Skeletal muscle tissue (tissue), 4 donors: ENCODE measurements around the gene THSD4. TPM values are rescaled to one million over a fixed set of nuclear protein-coding genes. Genes with fewer than 3 reads are reported as not detected.
"Not testable (repeated sequence)": the region's sequence is repeated elsewhere in the genome, so short reads cannot be mapped to it uniquely, and the experiment has no call there.

Experiments used
- H3K27ac ChIP-seq: one replicate; pipeline ENCODE4 v1.7.0; 2013; ENCODE audit warnings: mild to moderate bottlenecking, low read depth, low read length, inconsistent platforms
- H3K27me3 ChIP-seq, 3 donors: one replicate each; pipeline ENCODE4 v1.7.0; 2013; ENCODE audit warnings: low read length in 3 of 3; ENCODE audit not compliant: control insufficient read depth in 3 of 3, insufficient read depth in 3 of 3
- H3K36me3 ChIP-seq, 3 donors: one replicate each; pipeline ENCODE4 v1.7.0; 2013; ENCODE audit warnings: low read length in 3 of 3; ENCODE audit not compliant: control insufficient read depth in 3 of 3, insufficient read depth in 3 of 3
- H3K4me1 ChIP-seq, 3 donors: one replicate each; pipeline ENCODE4 v1.7.0; 2013; ENCODE audit warnings: low read length in 3 of 3, mild to moderate bottlenecking in 3 of 3; ENCODE audit not compliant: control insufficient read depth in 3 of 3, insufficient read depth in 3 of 3
- H3K4me3 ChIP-seq, 3 donors: one replicate each; pipeline ENCODE4 v1.7.0; 2013; ENCODE audit warnings: low read length in 3 of 3
- H3K9ac ChIP-seq, 3 donors: one replicate each; pipeline ENCODE4 v1.7.0; 2013; ENCODE audit warnings: low read length in 3 of 3, mild to moderate bottlenecking in 3 of 3, moderate library complexity in 2 of 3, low read depth in 1 of 3
- H3K9me3 ChIP-seq, 3 donors: one replicate each; pipeline ENCODE4 v1.7.0; 2013; ENCODE audit warnings: low read length in 3 of 3; ENCODE audit not compliant: control insufficient read depth in 3 of 3
- total RNA-seq: library from RNA; depleted of rRNA; stranded (reverse); fragments of >200 nt; gene quantifications from one replicate; pipeline ENCODE4 v1.2.3, GENCODE V29; 2014
- donor health status: Osteomylitis.

Gene THSD4
- total RNA-seq, 1 donor from 2014 or later = 15.7 TPM

DNA sequence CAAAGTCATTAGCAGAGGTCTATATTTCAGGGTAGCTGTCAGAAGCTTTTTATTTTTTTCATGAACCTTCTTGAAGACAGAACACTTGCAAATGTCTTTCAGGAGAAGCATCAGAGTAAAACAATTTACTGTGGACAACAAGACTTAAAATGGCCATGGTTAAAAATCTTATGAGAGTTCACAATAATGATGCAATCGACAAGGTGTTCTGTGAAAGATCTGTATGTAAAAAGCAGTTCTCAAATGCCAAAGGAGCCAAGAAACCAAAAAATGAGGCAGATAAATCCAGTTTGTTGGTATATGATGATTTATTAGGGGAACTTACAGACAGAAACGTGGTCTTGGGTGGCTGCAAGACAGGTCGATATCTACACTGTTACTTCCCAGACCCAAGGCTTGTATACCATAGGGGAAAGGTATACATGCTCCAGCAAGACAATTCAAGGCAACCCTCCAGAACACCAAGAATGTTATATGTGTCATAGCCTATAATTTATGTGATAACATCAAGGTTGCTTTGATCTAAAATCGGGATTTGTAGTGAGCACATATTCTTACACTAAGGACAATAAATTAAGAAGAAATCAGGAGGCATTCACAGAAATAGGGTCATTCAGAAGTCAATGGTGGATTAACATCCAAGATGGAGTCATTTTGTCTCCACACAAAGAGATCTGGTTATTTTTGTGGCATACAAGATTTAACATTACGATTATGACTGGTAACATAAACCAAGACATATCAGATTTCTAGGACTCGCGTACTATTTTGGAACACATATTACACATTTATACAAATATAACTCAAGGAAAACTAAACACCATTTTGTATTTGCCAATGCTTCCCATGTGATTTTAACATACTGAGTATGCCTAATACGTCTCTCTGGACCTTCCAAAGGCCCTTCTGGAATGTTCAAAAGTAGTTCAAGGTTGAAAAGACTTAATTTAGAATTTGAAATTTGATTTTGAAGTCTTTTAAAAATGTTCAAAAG lies 316.4 kb downstream of the THSD4 start:
- H3K4me3 ChIP-seq = no peak overlapping the region
- peak overlapping the region; percentile 50 for H3K27ac ChIP-seq

DNA sequence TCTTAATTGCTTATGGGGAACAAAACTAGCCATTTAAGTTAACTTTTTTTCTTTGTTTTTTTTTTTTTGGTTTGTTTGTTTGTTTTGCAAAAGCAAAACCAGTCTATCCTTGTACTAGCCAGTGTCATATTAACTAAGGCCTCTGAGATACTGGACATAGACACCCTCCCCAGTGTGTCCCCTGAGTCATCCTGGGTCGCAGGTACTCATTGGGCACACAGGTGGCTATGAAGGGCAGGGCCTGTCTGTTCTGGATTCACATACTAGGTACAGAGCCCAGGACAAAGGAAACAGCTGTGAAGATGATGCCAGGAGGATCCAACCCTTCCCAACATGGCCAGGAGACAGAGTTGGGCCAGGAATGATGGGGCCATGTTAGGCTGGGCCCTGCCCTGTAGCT lies 318.1 kb downstream of the THSD4 start:
- H3K9ac ChIP-seq = no peak overlapping the region
- no peaks in the 10 kb centered on the region for H3K9me3 ChIP-seq
- no peak overlapping the region for H3K27ac ChIP-seq
- H3K27me3 ChIP-seq = no peaks in the 10 kb centered on the region
- H3K36me3 ChIP-seq = no peaks in the 10 kb centered on the region
- H3K4me3 ChIP-seq = no peak overlapping the region
- peaks cover 0 to 9% (median 3%) of the 10 kb centered on the region in 3 donors for H3K4me1 ChIP-seq

More for the DNA sequence above, 316.4 kb downstream of the THSD4 start:
- no peaks in the 10 kb centered on the region for H3K36me3 ChIP-seq
- H3K9ac ChIP-seq = no peak overlapping the region
- no peaks in the 10 kb centered on the region for H3K27me3 ChIP-seq
- no peaks in the 10 kb centered on the region for H3K9me3 ChIP-seq
- peaks cover 0 to 9% (median 3%) of the 10 kb centered on the region in 3 donors for H3K4me1 ChIP-seq

DNA sequence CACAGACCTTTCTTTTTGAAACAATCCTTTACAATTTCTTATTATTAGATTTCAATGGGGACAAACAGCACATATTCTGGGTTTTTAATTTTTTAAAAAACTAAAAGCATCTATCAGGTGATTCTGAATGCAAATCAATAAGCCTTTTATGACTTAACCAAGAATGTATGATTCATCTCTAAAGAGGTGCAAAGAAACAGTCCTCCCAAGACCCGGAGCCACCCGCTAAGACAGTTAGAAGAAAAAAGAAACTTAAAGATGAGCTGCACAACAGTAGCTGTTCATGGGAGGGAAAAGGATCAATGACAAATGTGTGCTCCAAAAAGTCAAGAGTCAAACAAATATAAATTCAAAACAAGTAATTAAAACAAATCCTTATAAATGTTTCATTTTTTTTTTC lies 319.5 kb downstream of the THSD4 start:
- Histone ChIP-seq H3K4me1 (peaks cover 0 to 9% (median 3%) of the 10 kb centered on the region in 3 donors), H3K9ac (no peak overlapping the region), H3K27me3 (no peaks in the 10 kb centered on the region), H3K9me3 (no peaks in the 10 kb centered on the region), H3K4me3 (no peak overlapping the region), H3K36me3 (no peaks in the 10 kb centered on the region), H3K27ac (no peak overlapping the region)

DNA sequence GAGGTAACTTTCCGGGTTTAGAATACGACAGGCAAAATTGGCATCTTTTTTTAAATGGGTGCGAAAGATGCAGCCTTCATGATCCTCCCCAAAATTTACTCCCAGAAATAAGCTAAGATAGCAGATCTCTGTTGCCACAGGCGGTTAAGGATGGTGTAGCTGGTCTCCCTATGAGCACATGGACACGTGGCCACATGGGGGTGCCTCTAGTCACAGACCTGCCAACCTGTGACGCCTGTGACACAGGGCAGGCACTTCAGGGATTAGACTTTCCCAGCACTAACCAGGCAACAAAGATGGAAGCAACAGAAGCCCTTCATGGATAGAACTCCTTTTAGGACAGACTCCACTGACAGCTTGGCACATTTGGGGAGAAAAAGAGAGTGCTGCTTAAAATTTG lies 320.3 kb downstream of the THSD4 start:
- Histone ChIP-seq H3K9ac (no peak overlapping the region), H3K36me3 (no peaks in the 10 kb centered on the region), H3K9me3 (no peaks in the 10 kb centered on the region), H3K4me3 (no peak overlapping the region), H3K4me1 (peaks cover 0 to 9% (median 3%) of the 10 kb centered on the region in 3 donors), H3K27ac (no peak overlapping the region), H3K27me3 (no peaks in the 10 kb centered on the region)

DNA sequence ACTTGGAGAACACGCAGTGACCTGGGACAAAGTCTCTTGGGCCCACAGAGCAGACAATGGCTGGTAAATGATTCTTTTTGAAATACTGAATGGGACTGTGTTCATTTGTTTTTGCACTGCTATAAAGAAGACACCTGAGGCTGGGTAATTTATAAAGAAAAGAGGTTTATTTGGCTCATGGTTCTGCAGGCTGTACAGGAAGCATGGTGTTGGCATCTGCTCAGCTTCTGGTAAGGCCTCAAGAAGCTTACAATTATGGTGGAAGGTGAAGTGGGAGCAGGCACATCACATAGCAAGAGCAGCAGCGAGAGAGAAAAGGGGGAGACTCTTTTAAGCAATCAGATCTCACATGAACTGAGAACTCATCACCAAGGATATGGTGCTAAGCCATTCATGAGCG lies 321.6 kb downstream of the THSD4 start:
- peaks cover 0 to 6% (median 3%) of the 10 kb centered on the region in 3 donors for H3K4me1 ChIP-seq
- H3K27me3 ChIP-seq = no peaks in the 10 kb centered on the region
- H3K9me3 ChIP-seq = no peaks in the 10 kb centered on the region
- H3K27ac ChIP-seq = no peak overlapping the region
- no peaks in the 10 kb centered on the region for H3K36me3 ChIP-seq
- no peak overlapping the region for H3K4me3 ChIP-seq
- no peak overlapping the region for H3K9ac ChIP-seq

DNA sequence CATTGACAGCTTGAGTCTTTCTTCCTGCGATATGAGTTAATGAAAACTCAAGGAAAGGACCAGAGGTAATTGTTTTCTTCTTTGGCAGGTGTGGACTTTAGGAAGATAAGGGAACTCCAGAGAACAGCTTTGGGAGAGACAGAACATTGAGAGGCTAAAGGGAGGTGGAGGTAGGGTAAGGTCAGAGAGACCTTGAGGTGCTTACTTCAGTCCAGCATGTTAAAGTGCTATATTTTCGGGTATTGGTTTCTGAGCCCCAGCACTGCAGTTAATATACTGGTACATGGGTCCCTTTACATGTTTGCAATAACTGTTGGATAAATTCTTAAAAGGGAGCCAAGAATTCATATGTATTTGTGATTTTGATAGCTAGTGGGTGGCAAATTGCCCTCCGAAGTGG lies 322.1 kb downstream of the THSD4 start:
- H3K36me3 ChIP-seq = no peaks in the 10 kb centered on the region
- no peak overlapping the region for H3K27ac ChIP-seq
- no peaks in the 10 kb centered on the region for H3K27me3 ChIP-seq
- no peak overlapping the region for H3K9ac ChIP-seq
- no peaks in the 10 kb centered on the region for H3K9me3 ChIP-seq
- peaks cover 0 to 4% (median under 1%) of the 10 kb centered on the region in 3 donors for H3K4me1 ChIP-seq
- no peak overlapping the region for H3K4me3 ChIP-seq

DNA sequence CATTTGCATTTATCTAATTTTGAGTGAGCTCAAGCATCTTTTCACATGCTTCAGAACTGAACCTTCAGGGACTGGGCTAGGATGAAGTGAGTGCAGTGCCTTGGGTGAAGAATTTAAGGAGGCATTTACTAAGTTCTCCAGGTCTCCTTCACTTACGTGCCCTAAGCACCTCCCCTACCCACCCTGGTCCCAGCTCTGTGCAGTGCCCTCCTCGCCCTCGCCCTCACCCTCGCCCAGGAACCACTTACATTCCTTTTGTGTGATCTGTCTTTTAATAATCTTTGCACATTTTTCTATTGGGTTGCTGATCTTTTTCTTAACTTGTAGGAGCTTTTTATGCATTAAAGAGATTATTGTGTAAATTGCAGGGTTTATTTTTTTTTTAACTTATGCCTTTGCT lies 322.6 kb downstream of the THSD4 start:
- Histone ChIP-seq H3K9me3 (no peaks in the 10 kb centered on the region), H3K27ac (no peak overlapping the region), H3K36me3 (no peaks in the 10 kb centered on the region), H3K27me3 (no peaks in the 10 kb centered on the region), H3K4me1 (peaks cover 0 to 4% (median 0%) of the 10 kb centered on the region in 3 donors), H3K4me3 (no peak overlapping the region), H3K9ac (no peak overlapping the region)

DNA sequence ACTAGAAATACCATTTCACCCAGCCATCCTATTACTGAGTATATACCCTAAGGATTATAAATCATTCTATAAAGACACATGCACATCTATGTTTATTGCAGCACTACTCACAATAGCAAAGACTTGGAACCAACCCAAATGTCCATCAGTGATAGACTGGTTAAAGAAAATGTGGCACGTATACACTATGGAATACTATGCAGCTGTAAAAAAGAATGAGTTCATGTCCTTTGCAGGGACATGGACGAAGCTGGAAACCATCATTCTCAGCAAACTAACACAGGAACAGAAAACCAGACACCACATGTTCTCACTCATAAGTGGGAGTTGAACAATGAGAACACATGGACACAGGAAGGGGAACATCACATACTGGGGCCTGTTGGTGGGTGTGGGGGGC lies 324.2 kb downstream of the THSD4 start:
- H3K4me1 ChIP-seq, H3K27ac ChIP-seq, H3K4me3 ChIP-seq, H3K27me3 ChIP-seq, H3K36me3 ChIP-seq, H3K9ac ChIP-seq, H3K9me3 ChIP-seq: not testable (repeated sequence)

DNA sequence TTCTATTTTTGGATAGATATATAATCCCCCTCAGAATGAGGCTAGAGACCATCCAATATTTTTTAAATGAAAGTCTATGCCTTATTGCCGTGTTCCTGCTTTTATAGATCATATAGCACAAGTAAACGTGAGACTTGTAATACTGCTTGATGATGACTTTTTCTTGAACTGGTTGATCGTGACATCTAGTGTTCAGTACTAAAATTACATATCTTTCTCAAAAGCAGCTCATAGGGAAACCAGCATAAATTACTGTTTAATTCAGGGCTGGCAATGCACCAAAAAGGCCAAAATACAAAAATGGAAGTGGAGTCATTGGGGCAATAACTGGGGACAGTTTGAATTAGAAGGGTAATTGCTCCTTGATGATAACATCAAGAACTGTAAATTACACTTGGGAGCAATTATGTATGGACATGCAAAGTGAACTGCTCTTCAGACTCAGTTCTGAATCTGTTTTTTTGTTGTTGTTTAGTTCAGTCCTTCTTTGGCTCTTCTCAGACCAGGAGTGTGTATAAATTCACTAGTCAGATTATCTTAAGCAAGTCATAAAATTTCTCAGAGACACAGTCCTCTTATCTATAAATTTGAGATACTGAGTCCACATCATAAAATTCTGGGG lies 325.3 kb downstream of the THSD4 start:
- H3K36me3 ChIP-seq = no peaks in the 10 kb centered on the region
- H3K27ac ChIP-seq = no peak overlapping the region

DNA sequence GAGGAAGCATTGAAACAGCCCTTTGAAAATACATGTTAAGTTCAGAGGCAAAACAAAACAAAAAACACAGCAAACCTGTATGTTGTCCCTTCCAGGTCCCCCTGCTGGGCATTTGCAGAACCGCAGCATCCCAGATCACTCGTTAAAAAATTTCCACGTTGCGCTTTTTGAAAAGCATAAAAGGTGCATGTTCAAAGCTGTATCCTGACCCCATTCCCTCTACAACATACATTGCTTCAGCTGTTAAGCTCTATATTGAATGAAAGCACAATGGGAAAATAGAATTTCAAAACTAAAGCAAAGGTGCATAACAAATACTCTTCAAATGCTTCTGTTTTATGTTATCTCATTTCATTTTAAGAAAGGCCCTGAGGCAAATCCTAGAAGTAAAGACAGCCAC lies 328.3 kb downstream of the THSD4 start:
- Histone ChIP-seq H3K4me3 (no peak overlapping the region), H3K4me1 (peaks cover 0 to 9% (median 0%) of the 10 kb centered on the region in 3 donors), H3K36me3 (no peaks in the 10 kb centered on the region), H3K9ac (no peak overlapping the region), H3K9me3 (no peaks in the 10 kb centered on the region), H3K27me3 (no peaks in the 10 kb centered on the region), H3K27ac (no peak overlapping the region)

More for the DNA sequence above, 325.3 kb downstream of the THSD4 start:
- no peaks in the 10 kb centered on the region for H3K9me3 ChIP-seq
- no peaks in the 10 kb centered on the region for H3K27me3 ChIP-seq
- no peak overlapping the region for H3K9ac ChIP-seq
- peaks cover 0 to 9% (median 0%) of the 10 kb centered on the region in 3 donors for H3K4me1 ChIP-seq
- H3K4me3 ChIP-seq = no peak overlapping the region
